Activated T-cell treated with anti-CD3 and anti-CD28 coated beads, Interleukin-2, amount 50 U/mL, for 24 hours (primary cell): ENCODE data around the gene SRGAP2.
"Not testable (repeated sequence)": the region's sequence is repeated elsewhere in the genome, so short reads cannot be mapped to it uniquely, and the experiment has no call there.

ENCODE experiments used
- DNase-seq: peaks from one replicate; pipeline ENCODE4 v3.0.0-alpha.2; 2020
- H3K27ac Mint-ChIP-seq: 2 replicates; pipeline ENCODE4 v1.8.0; 2020; ENCODE audit warnings: mild to moderate bottlenecking, mixed read lengths
- H3K27me3 Mint-ChIP-seq: 2 replicates; pipeline ENCODE4 v1.8.0; 2020; ENCODE audit warnings: mixed read lengths
- H3K36me3 Mint-ChIP-seq: 2 replicates; pipeline ENCODE4 v1.8.0; 2020; ENCODE audit warnings: low read depth, mixed read lengths
- H3K4me1 Mint-ChIP-seq: 2 replicates; pipeline ENCODE4 v1.8.0; 2020; ENCODE audit warnings: low read depth, mixed read lengths
- H3K4me3 Mint-ChIP-seq: 2 replicates; pipeline ENCODE4 v1.8.0; 2020; ENCODE audit warnings: mild to moderate bottlenecking, moderate library complexity, mixed read lengths
- H3K9me3 Mint-ChIP-seq: 2 replicates; pipeline ENCODE4 v1.8.0; 2020; ENCODE audit warnings: mixed read lengths

SRGAP2 gene

DNA sequence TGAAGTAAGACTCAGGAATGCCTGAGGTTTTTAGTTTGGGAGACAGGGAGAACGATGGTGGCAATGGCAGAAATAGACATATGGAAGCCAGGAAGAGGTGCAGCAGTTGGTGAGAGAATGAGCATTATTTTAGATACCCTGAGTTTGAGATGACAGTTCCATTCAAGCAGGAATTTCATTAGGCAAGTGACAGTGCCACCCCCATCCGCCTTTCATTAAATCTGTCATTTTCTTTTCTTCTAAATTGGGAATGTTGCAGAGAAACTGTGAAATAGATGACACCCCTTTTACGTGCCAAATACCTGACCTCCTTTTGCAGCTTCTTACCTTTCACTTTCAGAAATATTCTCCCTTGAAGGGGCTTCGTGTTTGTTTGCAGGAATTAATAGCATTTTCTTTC lies 22.0 kb downstream of the SRGAP2 start:
- not testable (repeated sequence) for H3K36me3 Mint-ChIP-seq, H3K4me1 Mint-ChIP-seq, H3K4me3 Mint-ChIP-seq, DNase-seq, H3K27me3 Mint-ChIP-seq, H3K27ac Mint-ChIP-seq, H3K9me3 Mint-ChIP-seq

DNA sequence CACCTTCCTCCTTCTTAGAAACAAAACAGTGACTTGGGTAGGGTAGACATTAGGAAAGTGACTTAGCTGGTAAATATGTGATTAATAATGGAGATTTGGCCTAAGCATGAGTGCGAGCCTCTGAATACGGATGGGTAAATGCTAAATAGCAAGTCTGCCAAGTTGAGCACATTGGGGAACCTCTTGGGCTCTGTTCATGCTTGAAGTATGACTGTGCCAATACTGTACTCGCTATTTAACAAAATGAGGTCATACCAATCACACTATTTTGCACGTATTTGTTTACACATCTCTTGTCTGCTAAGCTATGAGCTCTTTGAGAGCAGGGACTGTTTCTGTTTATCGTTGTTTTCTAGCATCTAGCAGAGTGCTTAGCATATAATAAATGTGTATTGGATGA lies 23.5 kb downstream of the SRGAP2 start:
- H3K4me3 Mint-ChIP-seq, H3K27me3 Mint-ChIP-seq, DNase-seq, H3K4me1 Mint-ChIP-seq, H3K9me3 Mint-ChIP-seq, H3K36me3 Mint-ChIP-seq, H3K27ac Mint-ChIP-seq: not testable (repeated sequence)

DNA sequence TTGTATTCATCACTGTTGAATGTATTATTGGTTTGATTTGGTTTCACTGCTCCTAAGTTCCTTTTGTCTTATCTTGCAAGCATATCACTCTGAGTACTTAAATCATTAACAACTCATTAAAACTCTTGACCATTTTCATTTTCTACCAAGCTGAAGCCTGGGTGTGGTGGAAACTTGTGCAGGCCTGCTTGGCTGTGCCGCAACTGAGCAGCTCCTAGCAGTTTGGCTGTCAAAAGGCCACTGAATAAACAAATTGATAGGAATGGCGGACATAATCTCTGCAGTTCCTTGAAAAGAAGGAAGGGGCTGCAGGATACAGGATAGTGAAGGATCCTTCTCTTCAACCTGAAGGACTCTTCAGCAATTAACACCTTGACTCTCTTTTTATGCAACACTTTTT lies 25.9 kb downstream of the SRGAP2 start:
- H3K4me3 Mint-ChIP-seq, H3K27ac Mint-ChIP-seq, H3K36me3 Mint-ChIP-seq, H3K9me3 Mint-ChIP-seq, DNase-seq, H3K27me3 Mint-ChIP-seq, H3K4me1 Mint-ChIP-seq: not testable (repeated sequence)

DNA sequence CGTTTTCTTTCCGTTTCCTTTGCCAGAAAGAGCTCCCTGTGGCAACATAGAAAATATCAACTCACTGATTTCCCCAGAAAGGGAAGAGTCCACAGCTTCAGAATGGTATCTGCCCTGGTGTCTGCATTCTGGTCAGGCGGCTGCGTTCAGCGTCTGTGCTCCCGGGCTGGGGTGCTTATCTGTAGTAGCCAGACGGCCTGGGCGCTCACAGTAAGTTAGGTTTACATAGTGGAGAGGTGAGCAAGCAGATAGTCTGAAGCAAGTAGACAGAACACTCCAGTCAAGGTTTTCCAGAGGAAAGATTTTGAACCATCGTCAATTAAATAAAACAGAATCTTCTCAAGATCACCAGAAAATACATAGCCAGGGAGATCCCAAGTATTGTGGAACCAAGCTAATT lies 28.6 kb downstream of the SRGAP2 start:
- H3K9me3 Mint-ChIP-seq, H3K27ac Mint-ChIP-seq, DNase-seq, H3K27me3 Mint-ChIP-seq, H3K4me1 Mint-ChIP-seq, H3K4me3 Mint-ChIP-seq, H3K36me3 Mint-ChIP-seq: not testable (repeated sequence)

DNA sequence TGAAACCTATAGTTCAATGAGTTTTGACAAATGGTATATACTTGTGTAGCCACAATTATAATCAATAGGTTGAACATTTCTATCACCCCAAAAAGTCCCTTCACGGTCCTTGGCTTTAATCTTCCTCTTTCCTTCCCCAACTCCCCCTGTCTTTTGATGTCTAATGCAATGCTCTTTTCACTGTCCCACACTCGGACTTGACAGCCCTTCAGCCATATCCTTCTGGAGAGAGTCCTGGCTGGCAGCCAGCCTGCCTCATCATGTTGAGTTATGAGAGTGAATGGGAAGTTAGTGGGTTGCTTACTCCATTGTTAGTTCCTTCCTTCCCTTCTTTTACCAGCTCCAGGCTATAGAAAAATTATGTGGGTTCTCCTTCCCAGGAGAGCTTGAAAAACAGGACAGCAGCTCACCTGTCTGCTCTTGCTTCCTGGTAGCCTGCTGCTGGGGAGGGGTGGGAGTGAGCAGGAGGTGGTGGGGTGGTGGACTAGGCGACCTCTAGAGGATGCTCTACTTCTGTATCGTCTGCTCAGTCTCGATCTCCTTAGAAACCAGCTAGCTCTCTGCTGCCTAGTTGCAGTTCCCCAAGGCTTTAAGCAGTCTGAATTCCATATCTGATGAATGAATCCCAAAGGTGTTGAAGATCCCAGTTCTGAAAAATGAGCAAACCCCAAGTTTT lies 29.8 kb downstream of the SRGAP2 start:
- H3K9me3 Mint-ChIP-seq, H3K27ac Mint-ChIP-seq, H3K4me3 Mint-ChIP-seq, H3K27me3 Mint-ChIP-seq, H3K4me1 Mint-ChIP-seq, DNase-seq, H3K36me3 Mint-ChIP-seq: not testable (repeated sequence)

DNA sequence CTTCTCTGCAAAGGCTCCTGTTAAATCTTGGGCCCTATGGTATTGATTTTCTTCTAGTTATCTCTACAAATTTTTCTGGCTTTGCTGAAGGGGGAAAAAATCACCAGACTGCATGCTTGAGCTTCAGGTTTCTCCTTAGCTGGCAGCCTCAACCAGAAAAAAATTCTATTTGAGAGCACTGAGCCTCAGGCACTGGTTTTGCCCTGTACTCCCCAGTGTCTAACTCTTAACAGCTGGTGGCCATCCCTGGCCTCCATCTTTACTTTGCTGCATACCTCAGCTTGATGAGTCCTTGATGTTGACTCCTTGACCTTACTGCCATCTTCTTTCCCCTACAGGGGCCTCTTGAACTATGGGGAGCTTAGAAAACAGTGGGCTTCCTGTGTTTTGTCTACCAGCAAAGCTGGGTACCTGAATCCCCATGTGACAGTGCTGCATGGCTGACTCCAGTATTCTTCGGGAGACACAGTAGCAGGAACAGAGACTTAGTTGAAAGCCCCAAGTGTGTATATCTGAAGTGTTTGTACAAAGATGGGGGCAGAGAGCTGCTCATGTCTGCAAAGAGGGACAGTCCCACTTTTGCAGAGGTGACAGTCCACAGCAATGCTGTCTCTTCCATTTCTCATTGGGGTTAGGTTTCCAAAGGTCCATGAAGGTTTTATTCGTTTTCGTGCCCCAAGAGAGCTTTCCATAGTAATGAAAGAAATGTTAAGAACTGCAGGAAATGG lies 31.0 kb downstream of the SRGAP2 start:
- not testable (repeated sequence) for H3K4me1 Mint-ChIP-seq, H3K9me3 Mint-ChIP-seq, H3K4me3 Mint-ChIP-seq, H3K27me3 Mint-ChIP-seq, DNase-seq, H3K27ac Mint-ChIP-seq, H3K36me3 Mint-ChIP-seq

DNA sequence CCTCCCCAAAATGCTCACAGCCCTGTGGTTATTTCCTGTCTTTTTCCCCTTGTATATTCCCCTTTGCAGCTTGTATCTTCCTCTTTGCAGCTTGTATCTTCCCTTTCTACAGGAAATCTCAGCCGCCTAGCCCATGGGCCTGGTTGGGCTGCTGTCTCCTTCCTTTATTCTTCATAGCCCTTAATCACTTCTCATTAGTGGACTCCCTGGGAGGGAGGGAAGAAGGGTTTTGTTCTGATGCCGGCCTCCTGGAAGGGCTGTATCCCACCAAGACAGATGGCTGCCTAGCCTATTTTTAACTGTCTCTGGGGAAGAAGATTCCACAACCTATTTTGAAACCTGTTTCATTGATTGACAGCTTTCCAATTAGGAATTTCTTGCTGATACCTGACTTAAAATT lies 31.8 kb downstream of the SRGAP2 start:
- not testable (repeated sequence) for H3K27ac Mint-ChIP-seq, H3K36me3 Mint-ChIP-seq, H3K9me3 Mint-ChIP-seq, H3K4me3 Mint-ChIP-seq, H3K4me1 Mint-ChIP-seq, H3K27me3 Mint-ChIP-seq, DNase-seq

DNA sequence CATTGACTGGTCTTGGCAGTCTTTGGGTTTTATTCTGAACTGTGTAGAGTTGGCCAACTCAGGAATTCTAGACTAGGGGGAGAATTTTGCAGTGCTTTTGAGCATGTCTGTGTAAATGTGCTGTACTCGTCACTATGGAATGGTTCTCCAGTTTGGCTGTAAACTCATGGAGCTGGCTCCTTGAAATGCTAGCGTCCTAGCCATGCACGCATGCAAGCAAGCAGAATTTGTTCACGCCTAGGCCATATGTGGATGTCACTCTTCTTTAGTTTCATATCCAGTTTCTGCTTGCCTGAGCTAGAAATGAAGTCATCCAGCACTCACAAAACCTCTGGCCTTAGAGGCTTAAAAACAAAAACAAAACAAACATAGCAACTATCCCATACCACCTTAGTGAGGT lies 36.9 kb downstream of the SRGAP2 start:
- H3K4me1 Mint-ChIP-seq, H3K4me3 Mint-ChIP-seq, H3K27me3 Mint-ChIP-seq, H3K9me3 Mint-ChIP-seq, H3K36me3 Mint-ChIP-seq, H3K27ac Mint-ChIP-seq, DNase-seq: not testable (repeated sequence)

DNA sequence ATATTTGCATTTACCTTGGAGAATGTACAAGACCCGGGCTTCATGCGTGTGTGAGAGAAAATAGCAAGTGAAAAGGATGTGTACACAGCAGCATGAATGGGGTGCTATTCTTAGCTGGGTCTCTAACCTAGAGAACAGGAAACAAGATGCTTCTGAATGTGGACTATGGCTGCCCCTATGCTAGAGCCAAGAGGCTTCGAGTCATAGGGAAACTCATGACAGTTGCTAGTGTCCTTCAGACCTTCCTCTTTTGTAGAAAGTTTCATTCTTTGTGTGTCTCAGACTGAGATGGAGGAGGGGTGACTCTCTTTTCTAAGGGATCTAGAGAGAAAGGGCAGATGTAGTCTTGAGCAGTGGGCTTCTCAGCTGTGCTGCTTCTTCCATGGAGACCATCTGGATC lies 40.0 kb downstream of the SRGAP2 start:
- not testable (repeated sequence) for DNase-seq, H3K4me3 Mint-ChIP-seq, H3K4me1 Mint-ChIP-seq, H3K27ac Mint-ChIP-seq, H3K9me3 Mint-ChIP-seq, H3K36me3 Mint-ChIP-seq, H3K27me3 Mint-ChIP-seq

DNA sequence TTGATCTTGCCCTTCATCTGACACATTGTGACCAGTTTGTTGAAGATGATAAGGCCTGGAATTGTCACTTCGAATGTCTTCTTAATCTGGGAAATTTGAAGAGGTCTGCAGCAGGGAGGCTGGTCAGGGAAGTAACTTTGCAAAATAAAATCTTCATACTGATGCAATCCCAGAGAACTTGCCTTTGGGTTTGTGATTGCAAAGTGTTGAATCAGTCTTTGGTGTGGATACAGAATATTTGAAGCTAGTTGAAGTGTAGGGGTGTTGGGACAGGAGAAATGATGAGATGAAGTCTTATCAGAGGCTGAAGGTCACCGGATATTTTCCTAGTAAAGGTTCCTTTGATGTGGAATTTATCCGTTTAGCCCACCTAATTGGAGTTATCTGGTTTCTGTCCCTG lies 42.1 kb downstream of the SRGAP2 start:
- not testable (repeated sequence) for H3K4me3 Mint-ChIP-seq, DNase-seq, H3K4me1 Mint-ChIP-seq, H3K9me3 Mint-ChIP-seq, H3K36me3 Mint-ChIP-seq, H3K27ac Mint-ChIP-seq, H3K27me3 Mint-ChIP-seq

DNA sequence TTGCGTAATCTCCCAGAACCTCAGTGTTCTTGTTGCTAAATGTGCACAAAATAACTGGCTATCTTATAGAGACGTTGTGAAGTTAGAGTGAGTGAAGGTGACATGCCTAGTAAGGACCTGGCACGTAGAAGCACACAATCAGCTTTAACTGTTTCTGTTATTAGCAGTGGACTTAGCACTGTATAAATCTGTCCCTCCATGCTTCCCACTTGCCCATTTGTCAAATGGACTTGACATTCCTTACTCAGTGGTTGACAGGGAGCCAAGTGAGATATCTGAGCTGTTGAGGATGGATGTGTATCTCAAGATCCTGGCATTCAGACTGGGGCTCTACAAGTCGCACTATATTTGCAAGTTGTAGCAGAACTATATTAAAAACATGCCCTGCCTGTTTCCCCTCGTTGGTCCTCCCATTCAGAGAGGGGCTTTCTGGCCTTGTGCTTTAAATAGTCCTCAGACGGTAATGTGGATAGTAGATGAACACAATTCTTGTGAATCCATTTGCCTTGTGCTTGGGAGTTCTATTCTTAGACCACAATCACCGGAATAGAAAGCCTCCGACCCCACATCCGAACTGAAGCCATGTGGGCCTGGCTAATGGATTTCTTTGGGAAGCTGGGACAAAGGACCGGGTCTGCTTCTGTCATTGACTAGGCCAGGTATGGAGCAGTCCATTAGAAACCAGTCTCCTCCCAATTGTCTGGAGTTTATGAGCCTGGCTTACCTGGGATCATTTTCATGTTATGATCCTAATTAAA lies 43.0 kb downstream of the SRGAP2 start:
- H3K27me3 Mint-ChIP-seq, DNase-seq: not testable (repeated sequence)

DNA sequence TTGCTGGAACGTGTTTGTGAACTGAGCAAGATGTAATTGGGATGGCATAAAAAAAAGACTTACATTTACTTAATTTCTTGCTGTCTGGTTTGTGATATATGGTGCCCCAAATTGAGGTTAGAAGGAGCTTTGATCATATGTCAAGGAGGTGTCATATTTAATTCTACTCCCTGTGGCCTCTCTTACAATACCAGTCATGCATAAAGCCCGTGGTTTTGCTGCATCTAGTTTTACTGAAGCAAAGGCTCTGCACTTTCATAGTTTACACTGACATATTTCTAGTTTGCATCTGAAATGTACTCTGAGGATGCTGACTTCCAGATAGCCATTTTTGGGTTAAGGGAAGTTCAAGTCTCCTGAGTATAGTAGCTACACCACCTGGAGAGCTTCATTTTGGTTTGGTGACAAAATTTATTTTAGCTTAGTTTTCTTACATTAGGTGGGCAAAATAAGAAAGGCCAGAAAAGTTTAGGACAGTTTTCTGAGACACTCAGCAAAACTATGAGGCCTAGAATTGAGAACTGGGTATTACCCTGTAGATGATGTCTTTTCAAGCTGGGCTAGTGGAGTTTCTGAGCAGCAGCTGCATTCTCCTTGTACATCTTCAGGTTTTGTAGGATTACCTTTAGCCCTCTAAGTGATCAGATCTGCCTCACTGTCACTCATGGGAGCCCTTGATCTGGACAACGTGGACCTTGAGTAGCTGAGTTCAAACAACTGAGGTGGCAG lies 47.8 kb downstream of the SRGAP2 start:
- not testable (repeated sequence) for H3K27ac Mint-ChIP-seq, H3K27me3 Mint-ChIP-seq, H3K9me3 Mint-ChIP-seq

More for the DNA sequence above, 43.0 kb downstream of the SRGAP2 start:
- not testable (repeated sequence) for H3K9me3 Mint-ChIP-seq, H3K36me3 Mint-ChIP-seq, H3K27ac Mint-ChIP-seq, H3K4me1 Mint-ChIP-seq, H3K4me3 Mint-ChIP-seq

DNA sequence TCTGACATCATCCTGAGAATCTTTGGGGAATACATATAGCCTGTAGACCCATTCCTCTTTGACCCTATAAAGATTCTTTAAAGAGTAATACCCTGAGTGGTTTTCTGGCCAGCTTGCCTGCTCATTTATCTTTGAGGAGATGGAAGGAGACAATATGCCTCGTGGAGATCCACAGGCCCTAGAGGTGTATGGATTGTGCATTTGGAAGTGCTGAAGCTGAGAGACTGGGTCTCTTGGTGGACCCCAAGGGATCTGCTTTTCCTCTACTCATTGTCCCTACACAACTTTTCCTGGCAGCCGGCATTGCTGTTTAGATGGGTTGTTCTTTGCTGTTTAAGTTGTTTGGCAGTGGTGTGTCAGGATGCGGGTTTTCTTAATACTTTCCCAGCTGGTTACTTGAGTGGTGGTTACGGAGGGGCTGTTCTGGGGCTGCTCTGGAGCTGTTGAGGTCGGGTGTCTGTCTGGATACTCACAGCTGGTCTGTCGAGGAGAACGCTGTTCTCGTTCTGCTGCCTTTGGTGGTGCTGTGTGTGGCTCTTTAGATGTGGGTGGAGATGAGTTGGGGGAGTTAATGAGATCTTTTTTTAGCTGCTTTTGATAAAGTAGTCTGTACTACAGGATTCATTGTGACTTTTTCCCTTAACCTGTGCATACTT lies 49.5 kb downstream of the SRGAP2 start:
- H3K4me3 Mint-ChIP-seq, H3K9me3 Mint-ChIP-seq, H3K27ac Mint-ChIP-seq, DNase-seq, H3K36me3 Mint-ChIP-seq, H3K4me1 Mint-ChIP-seq, H3K27me3 Mint-ChIP-seq: not testable (repeated sequence)

More for the DNA sequence above, 47.8 kb downstream of the SRGAP2 start:
- H3K36me3 Mint-ChIP-seq, H3K4me3 Mint-ChIP-seq, H3K4me1 Mint-ChIP-seq, DNase-seq: not testable (repeated sequence)
